ENCODE data around the gene CAV3.
A peak's percentile ranks its signal among the peaks of the same experiment; 100 is the strongest.
"Not testable (repeated sequence)": the region's sequence is repeated elsewhere in the genome, so short reads cannot be mapped to it uniquely, and the experiment has no call there.

Gene CAV3

DNA sequence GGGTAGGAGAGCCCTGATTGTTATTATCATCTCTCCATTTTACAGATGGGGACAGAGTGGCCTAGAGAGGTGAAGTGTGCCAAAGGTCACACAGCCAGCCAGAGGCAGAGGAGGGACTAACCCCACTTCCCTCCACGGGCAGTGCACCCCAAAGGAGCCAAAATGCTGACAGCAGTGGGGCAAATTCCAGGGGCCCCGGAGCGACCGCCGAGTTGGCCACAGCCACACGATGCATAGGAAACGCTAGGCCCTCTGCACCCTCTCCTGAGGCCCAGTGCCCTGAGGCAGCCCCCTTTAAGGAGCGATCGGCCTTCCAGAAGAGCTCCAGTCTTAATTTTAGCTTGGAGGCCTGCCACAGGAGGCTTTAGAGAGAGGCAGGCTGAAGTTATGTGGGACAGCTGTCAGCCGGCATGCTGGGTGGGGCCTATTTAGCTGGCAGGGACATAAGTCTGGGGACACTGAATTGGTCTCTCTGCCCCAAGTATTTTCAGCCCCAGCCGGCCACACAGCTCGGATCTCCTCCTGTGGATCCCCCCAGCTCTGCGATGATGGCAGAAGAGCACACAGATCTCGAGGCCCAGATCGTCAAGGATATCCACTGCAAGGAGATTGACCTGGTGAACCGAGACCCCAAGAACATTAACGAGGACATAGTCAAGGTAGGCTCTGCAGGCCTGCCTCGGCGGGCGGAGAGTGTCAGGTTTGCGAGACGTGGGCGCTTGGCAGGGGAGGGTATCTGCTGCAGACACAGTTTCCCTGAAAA, at the start of gene CAV3:
CAV3 (plus strand) TSS at position 471 of the 763 bp plus-strand sequence; CDS start at position 546, 75 bp downstream.
- peak; percentile 34 for DNase-seq (ENCODE audit: low read depth)

DNA sequence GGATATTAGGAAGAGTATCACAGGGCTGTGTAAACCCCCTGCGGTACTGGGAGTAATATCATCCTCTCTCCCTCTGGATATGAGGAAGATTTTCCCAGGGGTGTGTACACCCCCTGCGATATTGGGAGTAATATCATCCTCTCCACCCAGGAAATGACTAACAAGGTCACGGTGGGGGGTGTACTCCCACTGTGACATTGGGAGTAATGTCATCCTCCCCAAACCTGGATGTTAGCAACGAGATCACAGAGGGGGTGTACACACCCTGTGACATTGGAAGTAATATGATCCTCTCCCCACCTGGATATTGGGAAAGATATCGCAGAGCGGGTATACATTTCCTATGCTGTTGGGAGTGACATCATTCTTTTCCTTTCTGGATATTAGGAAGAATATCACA, 48.6 kb upstream of the CAV3 start:
- DNase-seq (ENCODE audit: low read depth), result not testable (repeated sequence)

DNA sequence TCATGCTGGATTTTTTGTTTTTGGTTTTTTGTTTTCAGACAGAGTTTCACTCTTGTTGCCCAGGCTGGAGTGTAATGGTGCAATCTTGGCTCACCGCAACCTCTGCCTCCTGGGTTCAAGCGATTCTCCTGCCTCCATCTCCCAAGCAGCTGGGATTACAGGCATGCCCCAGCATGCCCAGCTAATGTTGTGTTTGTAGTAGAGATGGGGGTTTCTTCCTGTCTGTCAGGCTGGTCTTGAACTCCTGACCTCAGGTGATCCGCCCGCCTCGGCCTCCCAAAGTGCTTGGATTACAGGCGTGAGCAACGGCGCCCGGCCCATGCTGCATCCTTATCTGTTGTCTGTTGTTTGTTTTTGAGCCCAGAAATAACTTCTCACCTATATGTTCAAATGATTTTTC, 42.3 kb upstream of the CAV3 start:
- DNase-seq (ENCODE audit: low read depth), result not testable (repeated sequence)

DNA sequence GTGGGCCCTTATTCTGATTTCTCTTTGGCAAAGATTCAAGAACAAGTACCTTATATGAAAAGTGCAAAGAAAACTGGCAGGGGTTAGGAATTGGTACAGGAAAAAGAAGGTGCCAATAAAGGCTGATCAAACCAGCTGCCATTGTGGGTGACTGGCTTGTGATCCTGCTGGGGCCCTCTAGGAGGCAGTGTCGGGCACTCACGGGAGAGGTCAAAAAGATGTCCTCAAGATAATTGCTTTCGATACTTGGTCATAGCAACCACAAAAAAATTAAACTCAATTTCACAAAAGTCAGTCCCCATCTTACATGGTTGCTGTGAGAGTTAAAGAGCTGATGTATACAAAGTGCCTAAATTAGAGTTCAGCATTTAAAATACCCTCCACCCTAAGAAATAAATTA, 31.0 kb upstream of the CAV3 start:
- no peak for DNase-seq (ENCODE audit: low read depth)

DNA sequence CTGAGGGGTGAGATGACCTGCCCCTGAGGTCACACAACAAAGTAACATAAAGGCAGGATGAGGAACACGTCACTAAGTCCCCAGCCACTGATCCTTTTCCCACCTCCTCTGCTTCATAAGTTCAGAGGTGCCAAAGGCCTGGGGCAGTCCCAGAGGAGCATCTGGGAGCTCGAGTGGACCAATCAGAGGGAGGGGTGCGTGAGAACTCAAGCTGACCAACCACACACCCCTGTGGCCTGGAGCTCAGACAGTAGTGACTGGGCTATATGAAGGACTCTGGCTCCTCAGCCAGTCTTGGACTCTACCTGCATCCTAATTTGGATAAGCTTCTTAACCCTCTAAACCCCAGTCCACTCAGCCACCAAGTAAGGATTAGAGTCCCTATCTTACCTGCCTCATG, 28.0 kb upstream of the CAV3 start:
- no peak for DNase-seq (ENCODE audit: low read depth)

DNA sequence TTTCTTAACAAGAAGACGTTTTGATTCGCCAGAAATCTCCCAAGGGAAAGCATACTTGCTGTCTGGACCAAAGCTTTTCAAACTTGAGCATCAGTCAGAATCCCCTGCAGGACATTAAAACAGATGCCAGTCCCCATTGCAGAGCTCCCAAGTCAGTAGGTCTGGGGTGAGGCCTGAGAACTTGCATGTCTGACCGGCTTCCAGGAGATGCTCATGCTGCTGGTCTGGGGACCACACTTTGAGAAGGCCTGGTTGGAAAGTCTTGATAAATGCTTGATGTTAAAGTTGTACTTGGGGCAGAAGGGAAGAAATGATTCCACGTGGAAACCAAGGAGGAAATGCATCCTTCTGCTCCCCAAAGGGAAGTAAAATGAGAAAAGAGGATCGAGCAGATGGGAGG, 24.3 kb upstream of the CAV3 start:
- DNase-seq (ENCODE audit: low read depth), result no peak

DNA sequence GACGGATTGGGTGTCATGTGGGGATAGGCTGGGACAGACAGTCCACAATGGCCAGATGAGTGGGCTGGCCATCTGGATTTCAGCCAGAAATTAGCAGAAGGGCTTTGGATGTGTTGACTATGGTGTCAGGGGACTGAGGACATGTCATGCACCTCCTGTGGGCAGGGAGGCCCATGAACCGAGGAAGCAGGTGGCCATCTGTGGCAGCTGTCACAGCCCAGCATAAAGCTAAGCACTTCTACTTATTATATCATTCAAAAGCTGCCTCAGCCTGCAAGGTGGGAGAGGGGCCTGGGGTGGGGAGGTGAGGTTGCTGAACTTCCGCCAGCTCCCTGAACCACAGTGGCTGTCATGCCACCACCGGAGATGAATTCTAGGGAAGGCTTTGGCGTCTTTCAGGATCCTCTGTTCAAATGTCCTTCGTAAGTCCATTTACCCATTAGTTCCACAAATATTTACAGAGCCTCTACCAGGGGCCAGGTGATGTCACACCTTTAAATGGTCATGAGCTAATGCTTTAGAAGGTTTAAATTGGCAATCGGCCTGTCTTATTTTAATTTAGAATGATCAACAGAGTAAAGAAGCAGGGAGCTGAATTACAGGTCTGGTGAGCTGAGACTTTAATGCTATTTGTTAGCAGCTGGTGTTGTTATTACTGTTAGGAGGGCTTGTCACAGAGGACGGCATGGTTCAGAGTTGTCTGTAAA, 23.6 kb upstream of the CAV3 start:
- no peak for DNase-seq (ENCODE audit: low read depth)

DNA sequence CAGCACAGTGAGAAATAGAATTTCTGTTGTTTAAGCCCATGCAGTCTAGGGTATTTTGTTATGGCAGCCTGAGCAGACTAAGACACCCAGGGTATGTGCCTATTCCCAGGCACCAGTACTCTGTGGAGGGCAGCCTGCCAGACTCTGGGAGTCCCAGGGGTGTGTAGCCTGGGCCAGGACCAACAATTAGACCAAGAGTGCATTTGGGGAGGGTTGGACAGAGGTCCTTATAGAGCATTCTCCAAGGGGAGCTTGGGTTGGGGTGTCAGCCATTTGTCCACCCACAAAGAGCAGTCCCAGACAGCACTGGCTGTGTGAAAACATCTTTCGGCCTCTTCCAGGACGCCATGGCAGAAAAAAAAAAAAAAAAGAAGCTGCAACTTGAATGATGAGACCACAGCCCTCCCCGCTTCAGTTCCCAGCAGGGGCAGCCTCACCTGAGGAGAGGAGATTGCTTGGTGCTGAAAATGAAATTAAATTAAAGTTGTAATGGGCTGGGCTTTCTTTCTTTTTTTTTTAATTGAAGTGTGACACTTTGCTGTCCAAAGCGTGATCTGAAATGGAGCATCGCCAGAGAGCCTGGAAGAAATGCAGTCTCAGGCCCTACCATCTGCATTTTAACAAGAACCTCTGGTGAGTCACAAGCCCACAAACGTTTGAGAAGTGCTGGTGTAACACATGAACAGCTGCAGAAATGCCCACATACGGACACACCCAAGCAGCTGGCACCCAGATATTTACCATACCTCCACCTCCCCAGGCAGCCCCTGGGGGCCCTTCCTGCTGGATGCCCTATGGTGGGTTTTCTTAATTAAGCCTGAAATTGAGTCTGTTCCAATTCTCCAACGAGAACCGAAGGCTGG, 21.3 kb upstream of the CAV3 start:
- peak; percentile 75 for DNase-seq (ENCODE audit: low read depth)

DNA sequence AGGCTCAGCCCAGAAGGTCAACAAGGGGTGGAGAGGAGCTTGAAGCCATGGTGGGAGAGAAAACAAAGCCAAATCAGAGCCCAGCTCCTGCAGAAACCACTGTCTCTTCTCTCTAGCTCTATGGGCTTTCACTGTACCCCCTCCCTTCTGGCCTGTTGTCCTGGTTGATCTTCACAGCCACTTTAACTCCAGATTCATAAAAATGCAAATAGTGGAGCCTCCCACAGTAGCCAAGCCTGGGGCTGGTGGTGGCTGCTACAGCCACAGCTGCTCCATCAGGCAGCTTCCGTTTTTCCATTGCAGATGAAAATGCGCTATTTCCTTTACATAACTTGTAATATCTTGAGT, 20.7 kb upstream of the CAV3 start:
- no peak for DNase-seq (ENCODE audit: low read depth)

DNA sequence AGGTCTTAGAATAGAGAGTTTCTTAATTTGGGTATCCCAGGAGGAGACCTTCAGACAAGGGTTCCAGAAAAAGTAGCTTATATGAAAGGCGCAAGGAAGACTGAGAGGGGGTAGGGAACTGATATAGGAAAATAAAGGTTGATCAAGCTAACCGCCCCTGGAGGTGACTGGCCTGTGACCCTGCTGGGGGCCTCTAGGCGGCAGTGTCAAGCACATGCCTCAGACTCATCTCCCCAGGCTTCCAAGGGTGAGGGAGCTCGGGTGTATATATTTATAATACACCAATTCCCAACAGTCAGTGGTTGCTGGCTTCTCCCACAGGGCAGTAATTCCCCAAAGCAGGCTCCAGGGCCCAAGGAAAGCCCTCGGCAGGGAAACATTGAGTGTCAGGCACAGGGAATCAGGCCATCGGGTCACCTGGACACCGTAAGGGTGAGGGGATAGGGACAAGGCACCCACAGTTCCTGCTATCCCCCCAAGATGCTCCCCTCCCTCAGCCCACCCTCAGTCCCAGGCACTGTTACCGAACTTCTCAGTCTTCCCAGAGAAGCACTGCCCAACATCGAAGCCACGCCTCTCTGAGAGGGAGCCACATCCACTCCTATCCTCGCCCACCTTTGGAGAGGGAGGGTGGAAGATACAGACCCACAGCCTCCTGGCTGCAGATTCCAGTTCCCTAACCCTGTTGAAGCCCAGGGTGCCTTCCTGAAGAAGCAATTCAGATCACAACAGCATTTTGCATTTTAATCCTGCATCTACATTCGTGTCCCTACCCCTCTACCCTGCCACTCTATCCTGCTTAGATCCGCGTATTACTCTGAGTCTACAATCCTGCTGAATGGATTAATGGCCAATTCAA, 19.5 kb upstream of the CAV3 start:
- DNase-seq (ENCODE audit: low read depth), result peak; percentile 27

DNA sequence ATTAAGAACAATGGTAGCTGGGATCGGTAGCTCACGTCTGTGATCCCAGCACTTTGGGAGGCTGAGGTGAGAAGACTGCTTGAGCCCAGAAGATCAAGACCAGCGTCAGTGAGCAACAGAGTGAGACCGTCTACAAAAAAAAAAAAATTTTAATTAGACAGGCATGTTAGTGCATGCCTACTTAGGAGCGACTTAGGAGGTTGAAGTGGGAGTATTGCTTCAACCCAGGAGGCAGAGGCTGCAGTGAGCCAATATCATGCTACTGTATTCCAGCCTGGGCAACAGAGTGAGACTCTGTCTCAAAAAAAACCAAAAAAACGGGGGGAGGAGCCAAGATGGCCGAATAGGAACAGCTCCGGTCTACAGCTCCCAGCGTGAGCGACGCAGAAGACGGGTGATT, 17.8 kb upstream of the CAV3 start:
- DNase-seq (ENCODE audit: low read depth), result not testable (repeated sequence)

DNA sequence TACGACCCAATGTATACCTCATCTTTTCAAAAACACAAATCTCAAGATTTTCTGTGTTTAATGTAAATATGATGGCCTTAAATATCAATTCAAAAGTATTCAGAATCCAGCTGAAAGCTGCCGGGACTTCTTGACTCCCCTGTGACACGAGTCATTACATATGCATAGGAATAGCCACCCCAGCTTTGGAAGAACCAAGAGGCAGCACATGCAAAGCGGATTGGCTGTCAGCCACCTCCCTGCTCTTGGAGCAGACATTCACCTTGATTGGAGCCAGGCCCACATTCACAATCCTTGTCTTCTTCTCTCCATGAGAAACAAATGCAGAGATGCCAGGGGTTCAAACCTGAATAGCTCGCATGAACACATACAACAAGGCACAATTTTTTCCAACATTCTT, 10.8 kb upstream of the CAV3 start:
- DNase-seq (ENCODE audit: low read depth), result no peak

DNA sequence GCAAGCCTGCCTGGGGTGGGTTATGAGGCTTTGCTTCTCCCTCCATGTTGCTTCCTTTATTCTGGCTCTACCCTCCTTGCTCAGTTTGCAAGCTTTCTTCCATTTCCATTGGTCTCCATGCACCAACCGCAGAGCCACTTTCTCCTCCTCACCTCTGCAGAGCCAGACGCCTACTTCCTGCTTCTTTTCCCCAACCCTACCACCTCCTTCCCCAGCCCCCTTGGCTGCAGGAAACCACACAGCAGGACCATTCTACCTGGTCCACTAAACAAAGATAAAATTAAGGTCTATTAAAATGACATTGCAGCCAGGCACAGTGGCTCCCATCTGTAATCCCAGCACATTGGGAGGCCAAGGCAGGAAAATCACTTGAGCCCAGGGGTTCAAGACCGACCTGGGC, 10.0 kb upstream of the CAV3 start:
- DNase-seq (ENCODE audit: low read depth), result no peak

DNA sequence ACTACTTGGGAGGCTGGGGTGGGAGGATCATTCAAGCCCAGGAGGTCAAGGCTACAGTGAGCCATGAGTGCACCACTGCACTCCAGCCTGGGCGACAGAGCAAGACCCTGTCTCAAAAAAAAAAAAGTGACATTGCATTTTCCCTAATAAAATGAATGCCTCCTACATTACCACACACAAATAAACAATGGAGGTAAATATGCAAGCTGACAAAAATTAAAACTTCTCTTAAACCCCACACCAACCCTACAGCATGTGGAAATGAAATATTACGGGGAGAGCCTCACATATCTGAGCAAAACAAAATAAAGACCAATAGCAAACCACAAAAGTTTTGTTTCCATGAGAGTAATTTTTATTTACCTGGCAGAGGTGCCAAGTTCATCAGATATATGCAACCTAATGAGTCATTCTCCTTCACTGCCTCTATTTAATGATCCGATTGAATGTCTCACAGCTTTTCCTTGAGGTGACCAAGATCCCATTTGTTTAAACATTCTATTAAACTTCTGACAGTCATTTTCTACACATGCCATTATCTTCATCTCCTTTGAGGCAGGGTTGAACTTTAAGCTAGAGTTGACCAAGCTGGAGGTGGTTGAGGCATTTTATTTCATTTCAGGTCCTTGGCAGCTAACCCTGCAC, 9.4 kb upstream of the CAV3 start:
- DNase-seq (ENCODE audit: low read depth), result no peak

DNA sequence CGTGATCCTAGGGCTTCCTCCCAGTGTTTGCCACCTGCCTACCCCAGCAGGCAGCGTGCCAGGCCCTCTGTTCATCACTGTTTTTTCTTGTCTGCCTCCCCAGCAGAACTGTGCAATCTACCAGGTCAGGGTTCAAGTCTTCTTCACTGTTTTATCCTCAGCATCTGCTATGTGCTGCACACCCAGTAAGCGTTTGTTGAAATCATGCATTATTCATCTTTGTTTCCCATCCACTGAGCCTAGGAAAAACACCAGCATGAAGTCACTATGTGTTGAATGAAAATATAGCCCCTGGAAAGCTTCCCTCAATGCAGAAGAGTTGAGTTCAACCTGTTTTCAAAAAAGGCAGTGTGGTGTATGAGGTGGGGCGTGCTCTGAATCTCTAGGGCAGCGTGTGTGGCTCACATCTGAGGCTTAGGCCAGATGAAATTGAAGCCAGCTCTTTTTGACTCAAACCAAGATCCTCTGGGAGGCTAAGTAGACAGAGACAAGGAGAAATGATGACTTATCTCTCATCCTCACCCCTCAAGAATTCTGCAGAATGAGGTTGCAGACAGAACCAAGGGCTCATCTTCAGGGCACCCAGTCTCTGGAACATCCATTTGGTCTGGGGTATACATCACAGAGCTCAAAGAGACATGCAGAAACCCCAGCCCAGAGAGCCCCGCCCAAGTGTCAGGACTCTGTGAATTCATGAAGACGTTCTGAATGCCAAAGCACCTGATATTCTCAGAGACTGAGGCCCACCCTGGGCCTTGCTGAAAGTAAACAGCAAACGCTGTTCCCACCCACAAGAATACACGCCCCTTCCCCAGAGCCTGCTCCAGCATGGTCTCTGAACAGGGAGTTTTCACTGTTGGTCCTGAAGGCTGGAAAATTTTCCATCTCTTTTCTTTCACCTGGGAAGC, 5.7 kb upstream of the CAV3 start:
- no peak for DNase-seq (ENCODE audit: low read depth)

DNA sequence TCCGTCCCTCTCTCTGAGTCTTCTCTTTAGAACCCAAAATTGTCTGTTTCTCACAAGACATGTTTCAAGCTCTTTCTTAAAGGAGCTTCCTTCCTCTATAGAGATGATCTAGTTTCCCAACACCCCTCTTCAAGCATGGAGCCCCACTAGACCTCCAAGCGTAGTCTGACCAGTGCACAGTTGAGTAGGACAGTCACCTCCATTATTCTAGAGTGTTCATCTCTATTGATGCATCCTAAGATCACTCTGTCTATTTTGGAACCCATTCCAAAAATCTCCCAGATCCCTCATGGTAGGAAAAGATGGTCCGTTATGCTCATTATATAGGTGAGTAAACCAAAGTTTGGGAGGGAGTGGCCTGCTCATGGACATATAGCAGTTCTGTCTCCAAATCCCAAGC, 4.1 kb upstream of the CAV3 start:
- DNase-seq (ENCODE audit: low read depth), result no peak

DNA sequence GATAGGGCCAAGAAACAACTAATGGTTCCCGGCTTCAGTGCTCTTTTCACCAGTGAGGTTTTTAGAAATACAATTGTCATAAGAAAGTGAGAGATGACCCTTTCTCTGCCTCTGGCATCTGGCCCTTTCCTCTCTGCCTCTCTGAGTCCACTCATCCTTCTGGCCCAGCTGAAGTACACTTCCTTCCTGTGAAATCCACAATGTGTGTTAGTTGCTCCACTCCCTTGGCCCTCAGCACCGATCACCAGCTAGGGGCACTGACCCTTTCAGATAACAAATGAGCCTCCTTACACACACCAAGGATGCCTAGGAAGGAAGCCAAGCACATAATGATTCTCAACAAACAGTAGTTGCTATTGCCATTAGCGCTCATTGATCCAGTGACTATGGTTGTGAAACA, 2.9 kb upstream of the CAV3 start:
- peak; percentile 30 for DNase-seq (ENCODE audit: low read depth)

DNA sequence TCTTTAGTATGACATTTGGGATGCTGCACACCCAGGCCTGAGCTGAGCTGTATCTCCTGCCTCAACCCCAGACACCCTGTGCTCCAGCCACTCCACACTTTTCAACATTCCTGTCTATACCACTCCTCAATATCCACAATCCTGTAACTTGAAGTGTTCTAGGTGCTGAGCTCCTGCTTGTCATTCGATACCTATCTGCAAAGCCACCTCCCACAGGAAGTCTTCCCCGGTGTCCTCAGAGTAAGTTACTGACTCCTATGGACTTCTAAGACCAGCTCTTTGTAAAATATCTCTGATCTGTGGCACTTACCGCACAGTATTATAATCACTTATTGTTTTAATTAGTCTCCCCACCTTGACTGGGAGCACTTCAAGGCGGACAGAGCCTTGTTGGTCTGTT, 1.2 kb upstream of the CAV3 start:
- DNase-seq (ENCODE audit: low read depth), result no peak

DNA sequence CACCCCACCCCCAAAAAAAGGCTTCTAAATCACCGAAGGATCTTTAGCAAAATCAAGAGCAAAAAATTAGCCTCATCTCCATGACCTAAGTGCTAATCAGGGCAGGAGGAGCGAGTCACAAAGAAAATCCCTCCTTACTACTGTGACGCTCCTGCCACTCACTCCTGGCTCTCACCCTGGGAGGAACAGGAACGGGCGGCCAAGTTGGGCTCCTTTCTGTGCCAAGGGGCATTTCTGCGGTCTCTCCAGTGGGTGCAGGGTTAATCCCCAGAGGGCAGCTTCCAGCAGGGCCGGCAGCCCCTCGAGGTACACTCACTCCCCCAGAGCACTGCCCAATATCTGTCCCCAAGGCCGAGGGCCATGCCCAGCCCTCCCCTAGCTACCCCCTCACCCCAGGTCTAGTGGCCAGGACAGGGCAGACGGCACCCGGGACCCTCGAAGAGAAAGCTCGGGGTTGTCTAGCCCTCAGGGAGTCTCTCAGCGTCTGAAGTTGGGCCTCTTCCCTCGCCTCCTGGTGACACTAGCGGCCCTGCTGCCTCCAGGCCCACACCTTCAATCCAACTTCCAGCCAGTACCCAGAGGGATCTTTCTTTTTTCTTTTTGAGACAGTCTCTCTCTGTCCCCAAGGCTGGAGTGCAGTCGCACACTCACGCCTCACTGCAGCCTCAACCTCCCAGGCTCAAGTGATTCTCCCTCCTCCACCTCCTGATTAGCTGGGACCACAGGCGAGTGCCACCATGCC, 706 bp downstream of the CAV3 start:
- no peak for DNase-seq (ENCODE audit: low read depth)

DNA sequence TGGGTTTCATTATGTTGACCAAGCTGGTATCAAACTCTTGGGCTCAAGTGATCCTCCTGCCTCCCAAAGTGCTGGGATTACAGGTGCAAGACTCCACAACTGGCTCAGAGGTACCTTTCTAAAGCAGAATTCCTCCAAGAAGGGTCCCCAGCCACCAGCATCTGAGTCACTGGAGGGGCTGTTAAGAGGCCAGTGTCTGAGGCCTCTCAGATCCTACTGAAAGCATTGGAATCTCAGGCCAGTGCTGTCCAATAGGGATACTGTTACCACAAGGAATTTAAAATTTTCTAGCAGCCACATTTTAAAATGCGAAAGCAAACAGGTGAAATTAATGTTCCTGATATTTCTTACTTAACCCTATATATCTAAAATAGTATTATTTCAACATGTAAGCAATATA, 1.3 kb downstream of the CAV3 start:
- DNase-seq (ENCODE audit: low read depth), result no peak

All from EH (cell line).